Stimulated activated CD4-positive, alpha-beta T cell treated with anti-CD3 and anti-CD28 coated beads, Interleukin-15, amount 100 ng/mL, for 48 hours (primary cell): Measurements from ENCODE around the gene GRIA4.
"Not testable (repeated sequence)": the region's sequence is repeated elsewhere in the genome, so short reads cannot be mapped to it uniquely, and the experiment has no call there.

ENCODE experiments used
- DNase-seq, 2 donors: peaks; one replicate each; pipeline ENCODE4 v3.0.0-alpha.2; 2020; ENCODE audit warnings: low read depth in 2 of 2

The GRIA4 gene

GRCh38 chr11:105719073-105719822, 109.4 kb downstream of the GRIA4 start:
- DNase-seq, result no peak

DNA sequence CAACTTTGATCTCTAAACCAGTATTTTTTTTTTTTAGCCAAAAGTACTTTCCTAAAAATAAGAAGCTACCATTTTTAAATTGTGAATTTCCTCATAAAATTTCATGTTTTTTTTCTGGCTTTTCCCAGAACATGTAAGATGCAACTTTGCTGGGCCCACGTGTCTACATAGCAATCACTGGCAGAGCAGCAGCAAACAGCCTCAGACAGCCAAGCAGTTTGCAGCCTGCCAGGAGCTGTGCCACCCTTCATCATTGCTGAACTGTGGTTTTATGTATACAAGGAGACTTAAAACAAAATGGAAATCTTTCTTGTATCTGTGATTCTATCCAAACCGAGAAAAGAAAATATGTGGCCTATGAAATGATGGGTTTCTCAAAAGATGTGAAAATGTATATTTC, 110.2 kb downstream of the GRIA4 start:
- DNase-seq, result no peak

GRCh38 chr11:105723269-105723668, 113.4 kb downstream of the GRIA4 start:
- no peak for DNase-seq

- no peak for DNase-seq
Measured at GRCh38 chr11:105732611-105733010, 122.7 kb downstream of the GRIA4 start.

DNA sequence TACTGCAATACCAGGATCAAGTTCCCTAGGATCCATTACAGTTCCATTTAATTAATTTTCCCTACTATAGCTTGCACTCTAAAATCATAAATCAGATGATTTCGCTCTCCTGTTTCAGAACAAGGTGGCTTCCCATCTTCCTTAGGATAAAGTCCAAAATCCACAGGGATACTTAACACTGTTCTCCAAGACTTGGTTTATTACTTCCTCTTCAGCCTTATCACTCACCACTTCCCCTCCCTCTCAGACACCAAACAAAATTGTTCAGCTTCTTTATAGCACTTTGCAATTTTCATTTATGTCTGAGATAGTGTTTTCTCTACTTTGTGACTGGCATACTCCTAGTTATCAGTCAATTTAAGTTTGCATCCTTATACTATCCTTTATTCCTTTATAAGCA, 124.6 kb downstream of the GRIA4 start:
- no peak for DNase-seq

- no peak for DNase-seq
Measured at GRCh38 chr11:105738251-105738650, 128.4 kb downstream of the GRIA4 start.

DNA sequence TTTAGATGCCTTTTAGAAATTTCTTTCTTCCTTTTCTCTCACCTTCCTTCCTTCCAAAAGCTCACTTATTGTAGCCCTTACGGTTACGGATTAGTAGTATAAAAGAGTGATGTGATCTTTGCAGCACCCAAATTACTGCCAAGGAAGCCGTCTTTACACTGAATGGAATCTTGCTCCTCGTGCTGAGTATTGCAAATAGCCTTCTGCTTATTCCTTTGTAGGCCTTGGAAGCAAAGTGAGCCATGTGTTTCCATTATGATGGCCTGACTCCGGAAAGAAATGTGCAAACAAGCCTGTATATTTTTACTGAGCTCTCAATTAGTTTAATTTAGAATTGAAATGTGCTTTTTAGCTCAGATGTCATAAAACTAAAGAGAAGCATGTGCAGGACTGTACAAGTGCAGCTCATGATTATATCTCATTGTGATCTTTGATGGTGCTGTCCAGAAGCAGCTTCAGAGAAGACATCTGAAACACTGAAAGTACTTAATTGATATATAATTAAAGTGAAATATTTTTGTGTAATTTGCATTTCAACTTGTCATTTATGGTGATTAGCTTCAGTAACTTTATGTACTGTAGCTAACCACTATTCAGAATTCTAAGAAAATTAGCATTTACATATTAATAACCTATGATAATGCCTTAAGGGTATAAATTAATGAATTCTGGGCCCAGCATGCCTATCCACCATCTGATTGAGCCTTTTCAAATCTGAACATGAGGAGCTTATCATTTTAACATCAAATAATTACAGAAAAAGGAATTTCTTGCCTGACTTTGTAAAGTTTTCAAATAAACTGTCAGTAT, 129.3 kb downstream of the GRIA4 start:
- no peak for DNase-seq

DNA sequence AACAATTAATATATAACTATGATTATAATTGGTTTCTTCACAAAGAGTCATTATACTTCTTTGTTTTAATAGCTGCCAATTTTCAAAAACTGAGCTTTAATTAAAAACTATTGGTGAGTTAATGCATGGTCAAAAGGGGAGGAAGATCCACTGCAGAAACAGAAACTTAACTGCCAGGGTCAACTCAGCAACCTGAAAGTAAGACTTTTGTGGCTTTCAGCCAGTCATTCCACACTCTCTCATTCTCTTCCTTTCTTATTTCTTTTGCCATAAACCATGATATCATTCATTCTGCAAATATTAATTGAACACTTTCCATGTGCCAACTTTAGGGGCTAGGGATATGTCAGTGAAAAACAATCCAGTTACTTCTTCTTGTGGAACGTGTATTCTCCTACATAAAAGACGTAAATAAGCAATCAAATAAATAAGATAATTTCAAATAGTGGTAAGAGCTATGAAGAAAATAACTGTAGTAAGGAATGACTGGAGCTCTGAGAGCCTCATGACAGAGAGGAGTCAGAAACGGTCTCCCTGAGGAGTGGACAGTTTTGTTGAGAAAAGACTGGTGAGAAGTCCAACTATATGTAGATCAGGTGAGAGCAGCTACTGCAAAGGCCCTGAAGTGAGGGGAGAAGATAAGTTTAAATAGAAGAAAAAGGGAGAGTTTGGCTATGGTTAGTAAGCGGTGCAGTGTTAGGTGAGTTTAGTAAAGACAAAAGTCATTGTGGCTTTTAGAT, 130.5 kb downstream of the GRIA4 start:
- DNase-seq, result no peak

GRCh38 chr11:105741488-105742020, 131.7 kb downstream of the GRIA4 start:
- DNase-seq, result no peak

- no peak for DNase-seq
Measured at GRCh38 chr11:105754260-105754659, 144.4 kb downstream of the GRIA4 start.

DNA sequence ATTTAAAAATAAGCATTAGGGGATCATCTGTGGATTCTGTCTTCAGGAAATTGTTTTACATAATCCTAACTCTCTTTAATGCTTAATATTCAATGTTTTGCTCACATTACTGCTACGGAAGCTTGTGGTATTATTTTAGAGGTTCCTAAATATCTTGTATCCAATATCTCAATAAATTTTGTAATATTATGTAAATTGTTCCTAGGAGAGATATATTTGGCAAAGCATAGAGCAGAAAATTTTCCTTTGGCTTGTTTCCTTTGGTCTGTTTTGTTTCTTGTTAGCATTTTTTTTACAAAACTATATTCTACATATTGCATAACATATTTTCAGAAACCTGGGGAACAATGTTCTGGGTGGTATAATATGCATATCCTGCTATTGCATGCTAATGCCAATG, 144.8 kb downstream of the GRIA4 start:
- DNase-seq, result no peak

DNA sequence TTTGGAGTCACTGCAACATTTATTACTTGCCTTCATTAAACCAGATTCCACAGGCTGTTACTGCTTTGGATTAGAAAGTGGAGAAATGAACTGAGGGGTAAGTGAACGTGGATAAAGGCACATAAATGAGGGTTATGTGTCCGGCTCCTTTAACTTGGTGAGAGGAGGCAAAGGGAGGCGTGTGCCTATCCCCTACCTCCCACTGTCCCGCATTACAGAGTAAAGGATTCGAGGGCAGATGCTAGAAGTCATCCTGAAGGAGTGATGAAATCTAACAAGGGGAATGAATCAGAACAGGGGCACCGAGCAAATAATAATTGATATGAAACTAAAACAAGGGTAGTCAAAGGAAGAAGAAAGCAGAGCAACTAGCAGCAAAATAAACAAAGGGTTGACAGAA, 147.2 kb downstream of the GRIA4 start:
- DNase-seq, result no peak

- no peak for DNase-seq
Measured at GRCh38 chr11:105763594-105763993, 153.7 kb downstream of the GRIA4 start.

GRCh38 chr11:105767931-105768330, 158.1 kb downstream of the GRIA4 start:
- DNase-seq, result no peak

- DNase-seq, result no peak
Measured at GRCh38 chr11:105769627-105770026, 159.8 kb downstream of the GRIA4 start.

- DNase-seq, result not testable (repeated sequence)
Measured at GRCh38 chr11:105773452-105773851, 163.6 kb downstream of the GRIA4 start.

DNA sequence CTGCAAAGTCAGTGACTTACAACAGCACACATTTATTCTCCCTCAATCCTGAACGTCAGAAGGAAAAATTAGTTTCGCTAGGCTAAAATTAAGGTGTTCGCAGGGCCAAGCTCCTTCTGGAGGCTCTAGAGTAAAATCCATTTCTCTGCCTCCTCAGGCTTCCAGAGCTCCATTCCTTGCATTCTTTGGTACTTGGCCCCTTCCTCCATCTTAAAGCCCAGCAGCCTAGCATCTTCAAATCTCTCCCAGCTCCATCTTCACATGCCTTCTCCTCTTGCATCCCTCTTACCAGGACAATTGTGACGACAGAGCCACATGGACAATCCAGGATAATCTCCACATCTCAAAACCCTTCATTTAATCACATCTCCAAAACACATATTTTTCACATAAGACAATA, 165.0 kb downstream of the GRIA4 start:
- no peak for DNase-seq

DNA sequence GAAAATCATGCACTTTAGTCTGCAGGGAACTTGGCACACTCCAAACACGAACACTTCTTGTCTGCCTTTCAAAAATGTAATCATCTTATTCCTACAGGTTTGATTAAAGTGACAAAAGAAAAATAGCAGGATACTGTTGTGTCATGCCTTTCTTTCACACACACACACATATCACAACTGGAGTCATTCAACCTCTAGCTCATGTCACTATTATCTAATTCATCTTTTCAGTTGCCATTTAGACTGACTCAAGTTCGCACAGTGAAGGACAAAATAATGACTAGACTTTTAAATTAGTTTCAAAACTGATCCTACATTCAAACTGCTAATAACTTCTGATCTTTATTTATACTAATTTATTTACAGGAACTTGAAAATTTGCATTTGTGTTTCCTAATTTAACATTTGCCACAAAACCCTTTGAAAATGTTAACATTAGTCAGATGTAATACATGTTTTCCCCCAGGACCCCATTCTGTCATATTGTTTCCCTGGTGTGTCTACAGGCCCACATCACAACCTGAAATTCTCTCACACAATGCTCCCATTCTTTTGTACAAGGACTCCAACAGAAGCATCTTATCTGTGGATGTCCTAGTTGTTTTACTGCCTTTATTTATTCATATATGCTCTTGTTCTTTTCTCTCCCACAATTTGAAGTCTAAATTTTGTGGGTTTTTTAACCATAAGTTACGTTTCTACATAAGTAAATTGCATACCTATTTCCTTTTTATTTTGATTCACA, 171.1 kb downstream of the GRIA4 start:
- no peak for DNase-seq

- DNase-seq, result no peak
Measured at GRCh38 chr11:105781807-105782206, 171.9 kb downstream of the GRIA4 start.

- no peak for DNase-seq
Measured at GRCh38 chr11:105783216-105783615, 173.3 kb downstream of the GRIA4 start.

DNA sequence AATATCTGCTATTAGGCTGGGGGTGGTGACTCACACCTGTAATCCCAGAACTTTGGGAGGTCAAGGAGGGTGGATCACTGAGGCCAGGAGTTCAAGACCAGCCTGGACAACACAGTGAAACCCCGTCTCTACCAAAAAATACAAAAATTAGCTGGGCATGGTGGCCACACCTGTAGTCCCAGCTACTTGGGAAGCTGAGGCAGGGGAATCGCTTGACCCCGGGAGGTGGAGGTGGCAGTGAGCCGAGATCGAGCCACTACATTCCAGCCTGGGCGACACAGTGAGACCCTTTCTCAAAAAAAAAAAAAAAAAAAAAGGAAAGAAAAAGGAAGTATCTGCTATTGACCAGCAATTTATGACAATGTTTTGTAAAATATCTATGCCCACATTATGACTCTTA, 176.0 kb downstream of the GRIA4 start:
- DNase-seq, result not testable (repeated sequence)

DNA sequence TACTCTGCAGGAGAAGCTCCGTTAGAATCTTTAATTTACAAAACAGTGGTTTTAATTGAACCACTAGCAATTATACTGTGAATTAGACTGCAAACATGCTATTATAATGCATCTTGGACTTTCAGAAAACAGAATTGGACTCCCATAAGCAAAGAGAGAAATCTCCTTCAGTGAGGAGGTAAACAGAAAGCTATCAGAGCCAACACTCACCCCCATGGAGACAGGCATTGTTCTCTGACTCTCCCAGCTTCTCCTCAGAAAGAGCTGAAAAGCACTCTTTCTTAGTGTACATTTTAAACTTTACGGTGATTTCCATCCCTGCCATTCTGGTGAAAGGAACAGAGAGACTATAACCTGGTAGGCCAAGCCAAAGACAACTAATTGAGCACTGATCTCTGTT, 176.9 kb downstream of the GRIA4 start:
- DNase-seq, result no peak
